ENCODE measurements around the gene AKAIN1.

AKAIN1 gene

DNA sequence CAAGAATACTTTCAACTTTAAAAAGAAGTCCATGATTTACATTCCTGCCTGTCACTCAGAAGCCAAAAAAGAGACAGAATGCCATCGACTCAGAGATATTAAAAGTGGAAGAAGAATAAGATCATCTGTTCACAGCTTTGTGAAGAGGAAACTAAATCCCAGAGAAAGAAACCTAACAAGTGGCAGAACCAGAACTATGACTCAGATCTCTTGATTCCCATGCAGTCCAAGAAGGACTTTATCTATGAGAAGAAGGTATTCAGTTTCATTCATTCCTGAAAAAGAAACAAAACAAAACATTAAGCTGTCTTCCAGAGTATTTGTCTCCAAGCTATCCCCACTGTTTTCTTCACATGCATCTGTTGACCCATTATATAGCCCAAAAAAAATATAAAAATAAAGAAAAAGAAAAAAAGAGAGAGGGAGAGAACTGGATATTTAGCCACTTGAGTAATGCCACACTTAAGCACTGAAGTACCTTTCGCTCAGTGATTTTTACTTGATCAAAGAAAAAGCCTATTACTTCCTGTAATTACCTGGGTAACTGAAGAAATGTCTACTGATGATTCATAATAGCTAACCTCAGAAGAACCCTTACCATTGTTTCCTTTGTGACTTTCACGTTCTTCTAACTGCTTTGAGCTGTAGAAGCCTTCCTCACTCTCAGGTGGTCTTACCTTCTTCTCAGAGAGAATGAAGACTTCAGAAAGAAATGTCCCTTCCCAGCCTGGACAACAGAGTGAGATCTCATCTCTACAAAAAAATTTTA lies 17.7 kb upstream of the AKAIN1 start:
- TF ChIP-seq, protein P1, sequence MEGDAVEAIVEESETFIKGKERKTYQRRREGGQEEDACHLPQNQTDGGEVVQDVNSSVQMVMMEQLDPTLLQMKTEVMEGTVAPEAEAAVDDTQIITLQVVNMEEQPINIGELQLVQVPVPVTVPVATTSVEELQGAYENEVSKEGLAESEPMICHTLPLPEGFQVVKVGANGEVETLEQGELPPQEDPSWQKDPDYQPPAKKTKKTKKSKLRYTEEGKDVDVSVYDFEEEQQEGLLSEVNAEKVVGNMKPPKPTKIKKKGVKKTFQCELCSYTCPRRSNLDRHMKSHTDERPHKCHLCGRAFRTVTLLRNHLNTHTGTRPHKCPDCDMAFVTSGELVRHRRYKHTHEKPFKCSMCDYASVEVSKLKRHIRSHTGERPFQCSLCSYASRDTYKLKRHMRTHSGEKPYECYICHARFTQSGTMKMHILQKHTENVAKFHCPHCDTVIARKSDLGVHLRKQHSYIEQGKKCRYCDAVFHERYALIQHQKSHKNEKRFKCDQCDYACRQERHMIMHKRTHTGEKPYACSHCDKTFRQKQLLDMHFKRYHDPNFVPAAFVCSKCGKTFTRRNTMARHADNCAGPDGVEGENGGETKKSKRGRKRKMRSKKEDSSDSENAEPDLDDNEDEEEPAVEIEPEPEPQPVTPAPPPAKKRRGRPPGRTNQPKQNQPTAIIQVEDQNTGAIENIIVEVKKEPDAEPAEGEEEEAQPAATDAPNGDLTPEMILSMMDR (conservative IDR thresholded peaks at IDR 0.05; ENCODE audit: low read length) = no peak
- no peak overlapping the region for H3K4me3 ChIP-seq (ENCODE audit: low read length)
- no peak for DNase-seq (ENCODE audit: low read depth)

DNA sequence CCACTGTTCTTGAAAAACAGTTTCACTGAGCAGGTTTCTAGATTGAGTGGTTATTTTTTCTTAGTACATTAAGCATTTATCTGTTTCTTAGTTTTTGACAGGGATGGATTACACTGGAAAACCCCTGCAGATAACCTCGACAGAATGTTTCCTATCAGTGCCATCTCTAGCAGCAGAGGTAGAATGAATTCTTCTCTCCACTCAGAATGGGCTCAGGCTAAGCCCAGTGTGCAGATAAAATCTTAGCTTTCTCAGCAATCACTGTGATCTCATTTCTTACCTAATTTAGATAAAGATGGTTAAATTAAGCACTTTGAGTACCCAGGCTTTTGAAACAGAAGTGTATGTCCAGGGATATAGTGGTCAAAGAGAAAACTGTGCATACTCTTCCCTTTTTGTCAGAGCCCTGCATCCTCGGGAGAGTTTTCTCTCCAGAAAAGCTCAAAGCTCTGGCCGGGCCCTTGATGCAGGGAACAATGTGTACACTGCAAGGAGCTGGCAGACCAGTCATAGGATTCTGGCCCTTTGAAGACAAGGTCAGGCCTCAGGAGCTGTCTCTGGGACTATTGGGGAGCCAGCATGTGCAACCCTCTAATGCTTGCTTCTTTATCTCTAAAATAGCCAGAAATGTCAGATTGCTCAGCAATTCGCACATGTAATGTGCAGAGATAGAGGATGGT lies 10.6 kb upstream of the AKAIN1 start:
- TF ChIP-seq, protein P1 (conservative IDR thresholded peaks at IDR 0.05; ENCODE audit: low read length) = no peak
- DNase-seq (ENCODE audit: low read depth) = no peak
- no peak overlapping the region for H3K4me3 ChIP-seq (ENCODE audit: low read length)

DNA sequence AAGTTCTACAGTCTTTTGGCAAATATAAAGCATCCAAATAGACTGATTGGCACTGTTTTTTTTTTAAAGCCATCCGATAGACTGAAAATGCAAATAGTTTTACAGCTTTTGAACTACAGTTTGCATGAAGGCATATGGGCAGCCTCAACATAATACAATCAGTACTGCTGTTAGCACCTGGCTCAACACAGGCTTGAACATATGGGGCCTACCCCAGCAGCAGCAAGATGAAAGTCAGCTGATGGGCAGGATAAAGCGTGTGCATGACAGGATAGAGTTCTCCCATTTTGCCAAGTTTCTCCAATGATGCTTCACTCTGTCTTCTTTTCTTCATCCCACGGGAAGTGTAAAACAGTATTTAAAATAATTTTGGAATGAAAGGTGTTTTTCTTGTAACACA lies 1.3 kb upstream of the AKAIN1 start:
- TF ChIP-seq, protein P1 (conservative IDR thresholded peaks at IDR 0.05; ENCODE audit: low read length) = no peak
- H3K4me3 ChIP-seq (ENCODE audit: low read length) = no peak overlapping the region
- no peak for DNase-seq (ENCODE audit: low read depth)

DNA sequence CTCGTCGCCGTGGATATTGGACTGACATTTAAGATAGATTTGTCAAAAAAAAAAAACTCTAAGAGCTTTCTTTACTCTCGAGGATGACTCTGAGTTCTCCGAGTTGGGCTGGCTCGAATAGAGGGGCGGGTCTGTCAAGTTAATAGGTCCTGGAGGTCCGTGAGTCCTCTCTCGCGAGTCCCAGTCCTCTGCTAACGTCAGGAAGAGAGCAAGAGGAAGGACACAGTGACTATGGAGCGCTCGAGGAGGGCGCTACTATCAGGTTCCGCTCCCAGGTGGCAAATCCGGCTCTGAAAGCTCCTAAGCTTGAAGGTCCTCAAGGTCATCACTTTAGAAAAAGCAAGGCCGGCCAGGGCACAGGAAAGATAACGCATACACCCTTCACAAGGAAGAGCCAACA lies 404 bp upstream of the AKAIN1 start:
- no peak overlapping the region for H3K4me3 ChIP-seq (ENCODE audit: low read length)
- TF ChIP-seq, protein P1 (conservative IDR thresholded peaks at IDR 0.05; ENCODE audit: low read length) = no peak
- DNase-seq (ENCODE audit: low read depth) = no peak

DNA sequence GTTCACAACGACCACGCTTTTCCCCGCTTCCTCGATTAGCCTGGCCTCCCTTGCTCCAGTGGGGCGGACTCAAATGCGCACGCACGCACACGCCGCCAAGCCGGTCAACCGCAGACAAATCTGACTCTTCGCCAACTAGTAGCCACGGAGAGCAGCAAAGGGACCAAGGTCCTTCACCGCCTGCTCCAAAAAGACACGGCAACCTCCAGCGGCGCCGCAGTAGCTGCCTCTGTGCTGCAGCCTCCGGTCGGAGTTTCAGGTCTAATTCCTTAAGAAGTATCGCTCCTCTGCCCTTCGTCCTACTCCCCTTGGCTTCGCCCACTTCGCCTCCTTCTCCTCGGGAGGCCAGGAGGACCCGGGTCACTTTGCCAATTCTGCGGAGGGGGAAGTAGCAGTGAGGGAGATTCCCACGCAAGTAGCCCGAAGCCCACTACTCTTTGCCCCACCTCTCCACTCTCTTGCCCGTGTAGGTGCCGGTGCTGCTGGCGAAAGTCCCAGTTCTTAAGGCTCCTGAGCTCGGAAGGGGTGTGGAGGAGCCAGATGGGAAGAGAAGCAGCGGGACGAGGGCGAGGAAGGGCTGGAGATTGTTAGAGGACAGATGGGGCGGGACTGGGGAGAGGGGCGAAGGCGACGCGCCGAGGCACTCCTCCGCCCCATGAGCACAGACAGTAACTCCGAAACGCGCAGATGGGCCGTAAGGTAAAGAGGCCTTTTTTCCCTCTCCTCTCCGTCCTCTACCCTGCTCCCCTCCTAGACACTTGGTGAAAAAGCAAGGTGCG lies 615 bp downstream of the AKAIN1 start:
- TF ChIP-seq, protein P1 (conservative IDR thresholded peaks at IDR 0.05; ENCODE audit: low read length) = no peak
- DNase-seq (ENCODE audit: low read depth) = no peak
- H3K4me3 ChIP-seq (ENCODE audit: low read length) = no peak overlapping the region

DNA sequence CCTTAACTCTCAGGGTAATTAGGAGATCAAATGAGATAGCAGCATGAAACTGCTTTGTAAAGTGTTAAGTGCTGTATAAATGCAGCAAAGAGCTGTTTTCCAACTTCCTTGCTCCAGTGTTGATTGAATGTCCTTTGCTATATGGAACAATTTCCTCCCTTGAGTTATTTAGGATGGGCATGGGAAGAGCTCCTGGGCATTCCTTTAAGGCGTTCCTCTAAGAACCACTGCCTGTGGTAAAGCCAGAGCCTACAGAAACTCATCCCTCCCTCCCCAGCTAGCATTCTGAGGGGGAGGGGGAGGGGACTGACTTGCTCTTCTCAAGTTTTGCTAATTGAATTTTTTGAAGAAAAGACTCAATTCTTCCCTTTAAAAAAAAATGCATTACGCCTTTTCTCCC lies 1.4 kb downstream of the AKAIN1 start:
- TF ChIP-seq, protein P1 (conservative IDR thresholded peaks at IDR 0.05; ENCODE audit: low read length) = no peak
- H3K4me3 ChIP-seq (ENCODE audit: low read length) = no peak overlapping the region
- DNase-seq (ENCODE audit: low read depth) = no peak
